Osteocyte (in vitro differentiated cells): ENCODE measurements around the gene DDAH1. TPM values are rescaled to one million over a fixed set of nuclear protein-coding genes. Genes with fewer than 3 reads are reported as not detected.

Source experiments
- DNase-seq: peaks from one replicate; pipeline ENCODE4 v3.0.0; 2021; ENCODE audit warnings: mixed read lengths; ENCODE audit not compliant: unreplicated experiment; ENCODE audit errors: extremely low spot score
- H3K27ac Mint-ChIP-seq: one replicate; pipeline ENCODE4 v1.8.0; 2021; ENCODE audit warnings: mild to moderate bottlenecking, mixed read lengths; ENCODE audit not compliant: unreplicated experiment
- H3K27me3 Mint-ChIP-seq: one replicate; pipeline ENCODE4 v1.8.0; 2021; ENCODE audit warnings: mixed read lengths; ENCODE audit not compliant: unreplicated experiment
- H3K36me3 Mint-ChIP-seq: one replicate; pipeline ENCODE4 v1.8.0; 2021; ENCODE audit warnings: mixed read lengths; ENCODE audit not compliant: unreplicated experiment
- H3K4me1 Mint-ChIP-seq: one replicate; pipeline ENCODE4 v1.8.0; 2021; ENCODE audit warnings: mixed read lengths; ENCODE audit not compliant: unreplicated experiment
- H3K4me3 Mint-ChIP-seq: one replicate; pipeline ENCODE4 v1.8.0; 2021; ENCODE audit warnings: mild to moderate bottlenecking, moderate library complexity, mixed read lengths; ENCODE audit not compliant: unreplicated experiment
- H3K9me3 Mint-ChIP-seq: one replicate; pipeline ENCODE4 v1.8.0; 2021; ENCODE audit warnings: mixed read lengths; ENCODE audit not compliant: unreplicated experiment
- total RNA-seq: library from RNA; stranded (reverse); gene quantifications from 2 replicates; pipeline ENCODE4 v1.2.1, GENCODE V29; 2021
- TF ChIP-seq, protein P1 (sequence below): fragments of 200-600 bp; sonication (generic); IDR thresholded peaks from 2 replicates; pipeline ENCODE4 v1.5.0; 2021; ENCODE audit warnings: antibody characterized with exemption, mild to moderate bottlenecking, moderate library complexity

Gene DDAH1
- total RNA-seq, 1 donor from 2014 or later: 46.8 TPM

DNA sequence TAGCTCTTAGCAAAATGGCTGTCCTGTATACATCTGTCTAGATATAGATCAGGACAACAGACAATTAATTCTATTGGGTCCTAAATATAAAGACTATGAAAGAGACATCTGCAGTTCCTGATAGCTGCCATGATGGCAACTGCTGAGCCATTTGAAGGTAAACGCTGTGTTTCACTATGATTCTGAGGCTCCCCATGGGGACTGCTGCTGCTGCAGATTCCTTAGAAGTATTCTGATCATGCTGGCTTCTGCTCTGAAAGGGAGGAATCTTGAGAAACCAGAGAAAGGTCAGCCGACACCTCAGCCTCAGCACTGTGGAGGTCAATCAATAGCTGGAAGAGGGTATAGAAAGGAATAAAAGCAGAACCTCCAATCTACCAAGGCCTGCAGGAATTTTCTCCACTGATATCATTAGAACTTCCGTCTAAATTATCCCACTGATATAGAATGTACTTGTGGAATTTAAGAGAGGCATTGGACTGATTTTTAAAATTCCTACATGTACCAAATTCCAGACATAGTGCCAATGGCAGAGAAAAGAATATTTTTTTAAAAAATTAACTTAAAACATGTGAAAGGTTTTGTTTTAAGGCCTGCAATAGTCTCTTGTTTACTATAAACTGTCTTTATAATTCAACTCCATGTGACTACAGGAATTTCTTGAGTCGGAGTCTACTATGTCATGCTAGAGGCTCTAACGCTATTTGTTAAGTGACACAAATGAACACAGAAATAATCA lies 53.2 kb downstream of the DDAH1 start:
- Mint-ChIP-seq H3K27me3 (no peaks in the 10 kb centered on the region), H3K4me1 (peaks cover 71% of the 10 kb centered on the region), H3K9me3 (peaks cover 5% of the 10 kb centered on the region), H3K4me3 (no peak overlapping the region), H3K36me3 (peaks cover 8% of the 10 kb centered on the region), H3K27ac (peak overlapping the region; percentile 80)
- no peak for DNase-seq
- TF ChIP-seq, protein P1, sequence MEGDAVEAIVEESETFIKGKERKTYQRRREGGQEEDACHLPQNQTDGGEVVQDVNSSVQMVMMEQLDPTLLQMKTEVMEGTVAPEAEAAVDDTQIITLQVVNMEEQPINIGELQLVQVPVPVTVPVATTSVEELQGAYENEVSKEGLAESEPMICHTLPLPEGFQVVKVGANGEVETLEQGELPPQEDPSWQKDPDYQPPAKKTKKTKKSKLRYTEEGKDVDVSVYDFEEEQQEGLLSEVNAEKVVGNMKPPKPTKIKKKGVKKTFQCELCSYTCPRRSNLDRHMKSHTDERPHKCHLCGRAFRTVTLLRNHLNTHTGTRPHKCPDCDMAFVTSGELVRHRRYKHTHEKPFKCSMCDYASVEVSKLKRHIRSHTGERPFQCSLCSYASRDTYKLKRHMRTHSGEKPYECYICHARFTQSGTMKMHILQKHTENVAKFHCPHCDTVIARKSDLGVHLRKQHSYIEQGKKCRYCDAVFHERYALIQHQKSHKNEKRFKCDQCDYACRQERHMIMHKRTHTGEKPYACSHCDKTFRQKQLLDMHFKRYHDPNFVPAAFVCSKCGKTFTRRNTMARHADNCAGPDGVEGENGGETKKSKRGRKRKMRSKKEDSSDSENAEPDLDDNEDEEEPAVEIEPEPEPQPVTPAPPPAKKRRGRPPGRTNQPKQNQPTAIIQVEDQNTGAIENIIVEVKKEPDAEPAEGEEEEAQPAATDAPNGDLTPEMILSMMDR: no peak

DNA sequence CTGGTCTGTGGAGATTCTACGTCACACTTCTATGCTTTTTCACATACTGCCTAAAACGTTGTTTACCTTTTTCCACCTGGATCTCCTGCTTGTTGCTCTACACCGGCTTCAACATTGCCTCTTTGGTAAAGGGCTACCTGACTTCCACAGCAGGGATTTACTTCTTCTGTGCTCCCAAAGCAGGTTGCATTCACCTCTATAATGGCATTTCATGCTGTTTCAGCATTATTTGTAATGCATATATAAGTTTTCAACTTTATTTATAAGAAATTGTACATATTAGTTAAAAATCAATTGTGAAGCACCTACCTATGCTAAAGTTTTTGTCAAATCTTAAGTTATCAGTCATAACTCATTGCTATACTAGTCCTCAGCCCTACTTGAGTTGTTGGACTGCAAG lies 55.4 kb downstream of the DDAH1 start:
- Mint-ChIP-seq H3K9me3 (peaks cover 3% of the 10 kb centered on the region), H3K27ac (peak overlapping the region; percentile 95), H3K27me3 (no peaks in the 10 kb centered on the region), H3K4me3 (no peak overlapping the region), H3K4me1 (peaks cover 84% of the 10 kb centered on the region), H3K36me3 (peaks cover 6% of the 10 kb centered on the region)
- TF ChIP-seq, protein P1: no peak
- DNase-seq: no peak

DNA sequence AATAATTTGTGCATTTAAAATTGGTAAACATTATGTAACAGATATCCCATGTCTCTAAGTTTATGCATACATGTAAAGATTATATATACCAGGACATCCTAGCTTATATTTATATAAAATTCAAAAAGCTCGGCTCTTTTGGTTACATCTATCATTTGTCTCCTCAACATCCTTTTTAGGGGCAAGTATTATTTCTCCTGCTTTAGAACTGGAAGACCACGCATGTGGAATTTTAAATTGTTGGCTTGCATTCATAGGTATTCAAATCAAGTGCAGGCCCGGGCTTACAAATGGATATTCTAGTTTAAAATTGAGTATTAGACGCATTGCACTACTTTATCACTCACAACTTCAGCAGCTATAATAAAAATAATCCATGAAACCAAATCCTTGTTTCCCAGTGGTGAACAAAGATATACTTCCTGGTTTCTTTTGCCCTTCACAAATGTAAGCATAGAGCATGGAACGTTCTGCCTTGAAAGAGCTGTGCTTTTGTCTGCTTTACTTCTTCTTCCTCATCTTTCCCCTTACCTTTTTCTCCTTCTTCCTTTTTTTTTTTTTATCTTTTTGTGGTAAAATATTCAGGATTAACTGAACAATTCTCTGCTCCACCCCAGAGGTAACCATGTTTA lies 57.1 kb downstream of the DDAH1 start:
- Mint-ChIP-seq H3K9me3 (no peaks in the 10 kb centered on the region), H3K27ac (peak overlapping the region; percentile 95), H3K27me3 (no peaks in the 10 kb centered on the region), H3K36me3 (peaks cover 3% of the 10 kb centered on the region), H3K4me1 (peaks cover 82% of the 10 kb centered on the region), H3K4me3 (peak overlapping the region; percentile 47)
- no peak for DNase-seq
- TF ChIP-seq, protein P1: no peak

DNA sequence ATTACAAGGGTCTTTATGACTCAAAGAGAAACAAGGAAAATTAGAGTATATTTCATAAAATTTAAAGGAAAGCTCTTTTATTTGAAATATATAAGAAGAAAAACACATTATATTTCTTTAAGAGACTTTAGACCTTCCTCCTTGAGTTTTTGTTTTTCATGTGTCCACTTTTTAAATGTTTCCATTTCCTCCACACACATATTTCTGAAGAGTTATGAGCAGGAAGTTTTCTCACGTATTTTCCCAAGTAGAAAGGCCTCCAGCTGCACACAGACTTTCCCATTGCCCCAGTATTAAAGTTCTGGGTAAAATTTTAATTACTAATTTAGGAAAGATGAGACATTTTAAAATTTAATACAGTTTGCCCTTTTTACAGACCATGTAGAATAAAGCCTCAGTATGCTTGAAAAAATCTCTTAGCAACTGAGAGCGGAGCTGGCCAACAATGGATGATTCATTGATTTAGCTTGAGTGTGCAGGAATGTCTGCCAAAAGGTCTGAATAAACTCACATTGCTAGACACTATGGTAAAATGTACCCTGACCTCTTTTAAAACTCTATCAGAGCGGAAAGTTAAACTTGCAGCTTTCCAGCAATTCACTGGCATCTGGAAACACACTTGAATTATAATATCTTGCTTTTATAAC lies 57.9 kb downstream of the DDAH1 start:
- no peak for DNase-seq
- Mint-ChIP-seq H3K9me3 (no peaks in the 10 kb centered on the region), H3K27ac (peak overlapping the region; percentile 95), H3K27me3 (no peaks in the 10 kb centered on the region), H3K36me3 (peaks cover 3% of the 10 kb centered on the region), H3K4me1 (peaks cover 78% of the 10 kb centered on the region), H3K4me3 (peak overlapping the region; percentile 41)
- TF ChIP-seq, protein P1: no peak

DNA sequence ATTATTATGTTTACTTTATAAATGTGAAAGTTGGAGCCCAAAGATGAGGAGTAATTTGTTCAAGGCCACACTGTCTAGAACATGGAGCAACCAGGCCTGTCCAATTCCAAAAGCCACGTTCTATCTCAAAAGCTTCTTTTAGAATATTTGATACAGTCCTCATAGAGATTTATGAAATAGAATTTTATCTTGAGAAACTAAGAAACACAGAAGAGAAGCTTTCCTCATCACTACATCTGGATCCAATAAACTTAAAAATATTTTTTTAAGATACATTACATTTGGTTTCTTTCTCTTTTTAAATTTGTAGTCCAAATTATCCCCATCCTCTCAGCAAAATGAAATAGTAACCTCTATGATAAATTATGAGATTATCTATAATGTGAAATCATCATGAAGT lies 58.9 kb downstream of the DDAH1 start:
- Mint-ChIP-seq H3K27me3 (no peaks in the 10 kb centered on the region), H3K4me1 (peaks cover 69% of the 10 kb centered on the region), H3K4me3 (no peak overlapping the region), H3K9me3 (no peaks in the 10 kb centered on the region), H3K27ac (peak overlapping the region; percentile 84), H3K36me3 (peaks cover 3% of the 10 kb centered on the region)
- TF ChIP-seq, protein P1: no peak
- no peak for DNase-seq
